ENCODE data around the gene TAT.

DNA sequence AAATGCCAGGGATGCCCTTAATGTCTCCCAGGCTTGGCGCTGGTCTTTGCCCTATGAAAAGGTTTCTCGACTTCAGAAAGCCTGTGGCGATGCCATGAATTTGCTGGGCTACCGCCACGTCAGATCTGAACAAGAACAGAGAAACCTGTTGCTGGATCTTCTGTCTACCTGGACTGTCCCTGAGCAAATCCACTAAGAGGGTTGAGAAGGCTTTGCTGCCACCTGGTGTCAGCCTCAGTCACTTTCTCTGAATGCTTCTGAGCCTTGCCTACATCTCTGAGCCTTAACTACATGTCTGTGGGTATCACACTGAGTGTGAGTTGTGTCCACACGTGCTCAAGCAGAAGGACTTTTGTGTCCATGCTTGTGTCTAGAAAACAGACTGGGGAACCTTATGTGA is 39.2 kb downstream of the TAT start:
- TF ChIP-seq, protein P1, sequence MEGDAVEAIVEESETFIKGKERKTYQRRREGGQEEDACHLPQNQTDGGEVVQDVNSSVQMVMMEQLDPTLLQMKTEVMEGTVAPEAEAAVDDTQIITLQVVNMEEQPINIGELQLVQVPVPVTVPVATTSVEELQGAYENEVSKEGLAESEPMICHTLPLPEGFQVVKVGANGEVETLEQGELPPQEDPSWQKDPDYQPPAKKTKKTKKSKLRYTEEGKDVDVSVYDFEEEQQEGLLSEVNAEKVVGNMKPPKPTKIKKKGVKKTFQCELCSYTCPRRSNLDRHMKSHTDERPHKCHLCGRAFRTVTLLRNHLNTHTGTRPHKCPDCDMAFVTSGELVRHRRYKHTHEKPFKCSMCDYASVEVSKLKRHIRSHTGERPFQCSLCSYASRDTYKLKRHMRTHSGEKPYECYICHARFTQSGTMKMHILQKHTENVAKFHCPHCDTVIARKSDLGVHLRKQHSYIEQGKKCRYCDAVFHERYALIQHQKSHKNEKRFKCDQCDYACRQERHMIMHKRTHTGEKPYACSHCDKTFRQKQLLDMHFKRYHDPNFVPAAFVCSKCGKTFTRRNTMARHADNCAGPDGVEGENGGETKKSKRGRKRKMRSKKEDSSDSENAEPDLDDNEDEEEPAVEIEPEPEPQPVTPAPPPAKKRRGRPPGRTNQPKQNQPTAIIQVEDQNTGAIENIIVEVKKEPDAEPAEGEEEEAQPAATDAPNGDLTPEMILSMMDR (IDR thresholded peaks at IDR 0.05), result peak in 4 of 6 experiments; percentile 48 to 63 (median 54)
- TF ChIP-seq POLR2A (IDR thresholded peaks at IDR 0.05), result no peak
